HG02981 (cell line): ENCODE results near the gene CCDC124.
A peak's percentile ranks its signal among the peaks of the same experiment; 100 is the strongest.
"Not testable (repeated sequence)": the region's sequence is repeated elsewhere in the genome, so short reads cannot be mapped to it uniquely, and the experiment has no call there.

Experiments
- ATAC-seq: cut with Tn5 transposase; IDR thresholded peaks from one replicate; pipeline ENCODE4 v1.9.1; 2021; ENCODE audit warnings: mild to moderate bottlenecking, moderate library complexity; ENCODE audit not compliant: unreplicated experiment

Gene CCDC124

GRCh38 chr19:17932485-17933338, at the start of gene CCDC124:
CCDC124 (plus strand) TSS chr19:17933015; CDS start chr19:17936421, 3,406 bp downstream.
- ATAC-seq: peak; percentile 72

- no peak for ATAC-seq
Measured at GRCh38 chr19:17883627-17884410, 49.0 kb upstream of the CCDC124 start.

GRCh38 chr19:17886515-17886914, 46.3 kb upstream of the CCDC124 start:
- no peak for ATAC-seq

- not testable (repeated sequence) for ATAC-seq
Measured at GRCh38 chr19:17887221-17887620, 45.6 kb upstream of the CCDC124 start.

- ATAC-seq: no peak
Measured at GRCh38 chr19:17888260-17888659, 44.6 kb upstream of the CCDC124 start.

- no peak for ATAC-seq
Measured at GRCh38 chr19:17889609-17890214, 43.1 kb upstream of the CCDC124 start.

- ATAC-seq: no peak
Measured at GRCh38 chr19:17893766-17894165, 39.0 kb upstream of the CCDC124 start.

GRCh38 chr19:17902701-17903100, 30.1 kb upstream of the CCDC124 start:
- ATAC-seq: no peak

- ATAC-seq: no peak
Measured at GRCh38 chr19:17908244-17908643, 24.6 kb upstream of the CCDC124 start.

GRCh38 chr19:17909003-17909732, 23.6 kb upstream of the CCDC124 start:
- no peak for ATAC-seq

GRCh38 chr19:17910791-17911360, 21.9 kb upstream of the CCDC124 start:
- no peak for ATAC-seq

GRCh38 chr19:17915940-17916593, 16.7 kb upstream of the CCDC124 start:
- ATAC-seq: no peak

GRCh38 chr19:17918151-17918550, 14.7 kb upstream of the CCDC124 start:
- not testable (repeated sequence) for ATAC-seq

GRCh38 chr19:17919122-17919521, 13.7 kb upstream of the CCDC124 start:
- ATAC-seq: not testable (repeated sequence)

- ATAC-seq: no peak
Measured at GRCh38 chr19:17920527-17920926, 12.3 kb upstream of the CCDC124 start.

GRCh38 chr19:17922138-17922537, 10.7 kb upstream of the CCDC124 start:
- ATAC-seq: no peak

- ATAC-seq: no peak
Measured at GRCh38 chr19:17926044-17926443, 6.8 kb upstream of the CCDC124 start.

- no peak for ATAC-seq
Measured at GRCh38 chr19:17929056-17929455, 3.8 kb upstream of the CCDC124 start.

- ATAC-seq: no peak
Measured at GRCh38 chr19:17931532-17932191, 1.2 kb upstream of the CCDC124 start.
